Measurements from ENCODE around the gene C6orf89. TPM values are rescaled to one million over a fixed set of nuclear protein-coding genes. Genes with fewer than 3 reads are reported as not detected.
"Not testable (repeated sequence)": the region's sequence is repeated elsewhere in the genome, so short reads cannot be mapped to it uniquely, and the experiment has no call there.

The C6orf89 gene
- total RNA-seq, 4 donors from 2014 or later, result 18.6 to 34.9 (median 23.1) TPM

- intact Hi-C loops (cut with DNase I), result loop anchor here (10.0 kb wide), 1 partner anchor 127 kb away; no protein-coding TSS in a partner anchor
Observed at GRCh38 chr6:36888115-36888643, 2.4 kb downstream of the C6orf89 start.

DNA sequence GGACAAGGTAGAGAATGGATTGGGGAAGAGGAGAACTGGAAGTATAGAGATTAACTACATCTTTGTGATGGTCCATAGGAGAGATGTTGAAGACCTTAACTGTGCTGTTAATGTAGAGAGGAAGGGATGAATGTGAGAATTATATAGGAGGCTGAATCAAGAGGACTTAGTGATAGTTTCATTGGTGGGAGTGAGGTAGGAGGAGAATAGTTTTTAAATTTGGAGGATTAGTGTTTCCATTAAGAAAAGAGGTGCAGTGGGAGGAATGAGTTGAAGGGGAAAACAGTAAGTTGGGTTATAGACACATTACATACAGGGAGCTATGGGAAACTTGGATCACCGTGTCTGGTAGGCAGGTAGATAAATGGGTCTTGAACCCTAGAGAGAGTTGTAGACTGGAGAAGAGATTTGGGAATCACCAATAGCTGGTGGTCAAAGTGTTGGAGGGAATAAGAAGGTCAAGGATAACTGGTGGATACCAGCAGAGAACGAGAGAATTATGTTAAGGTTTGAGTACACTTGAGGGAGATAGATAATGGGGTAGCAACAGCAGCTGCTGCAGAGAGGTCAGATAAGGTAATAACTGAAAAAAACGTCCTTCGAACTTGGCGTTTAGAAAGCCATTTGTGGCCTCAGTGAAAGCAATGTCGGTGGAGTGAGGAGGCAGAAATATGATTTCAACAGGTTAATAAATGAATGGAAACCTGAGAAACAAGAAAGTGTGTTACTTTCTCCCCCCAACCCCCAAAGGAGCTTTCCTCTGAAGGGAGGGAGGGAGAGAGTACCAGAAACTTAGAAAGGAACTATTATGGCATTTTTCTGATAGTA, 3.1 kb downstream of the C6orf89 start:
- peaks cover 0 to 20% (median 0%) of the 10 kb centered on the region in 3 donors for H3K36me3 ChIP-seq
- no peaks in the 10 kb centered on the region for H3K27me3 ChIP-seq
- H3K9me3 ChIP-seq, result no peaks in the 10 kb centered on the region
- WGBS, 2 donors, result 63 to 67% methylated on average over 6 of the region's 6 CpGs
- no peak for TF ChIP-seq POLR2A (IDR thresholded peaks at IDR 0.05)
- TF ChIP-seq, protein P1, sequence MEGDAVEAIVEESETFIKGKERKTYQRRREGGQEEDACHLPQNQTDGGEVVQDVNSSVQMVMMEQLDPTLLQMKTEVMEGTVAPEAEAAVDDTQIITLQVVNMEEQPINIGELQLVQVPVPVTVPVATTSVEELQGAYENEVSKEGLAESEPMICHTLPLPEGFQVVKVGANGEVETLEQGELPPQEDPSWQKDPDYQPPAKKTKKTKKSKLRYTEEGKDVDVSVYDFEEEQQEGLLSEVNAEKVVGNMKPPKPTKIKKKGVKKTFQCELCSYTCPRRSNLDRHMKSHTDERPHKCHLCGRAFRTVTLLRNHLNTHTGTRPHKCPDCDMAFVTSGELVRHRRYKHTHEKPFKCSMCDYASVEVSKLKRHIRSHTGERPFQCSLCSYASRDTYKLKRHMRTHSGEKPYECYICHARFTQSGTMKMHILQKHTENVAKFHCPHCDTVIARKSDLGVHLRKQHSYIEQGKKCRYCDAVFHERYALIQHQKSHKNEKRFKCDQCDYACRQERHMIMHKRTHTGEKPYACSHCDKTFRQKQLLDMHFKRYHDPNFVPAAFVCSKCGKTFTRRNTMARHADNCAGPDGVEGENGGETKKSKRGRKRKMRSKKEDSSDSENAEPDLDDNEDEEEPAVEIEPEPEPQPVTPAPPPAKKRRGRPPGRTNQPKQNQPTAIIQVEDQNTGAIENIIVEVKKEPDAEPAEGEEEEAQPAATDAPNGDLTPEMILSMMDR (IDR thresholded peaks at IDR 0.05), result no peak
- no peak overlapping the region for H3K27ac ChIP-seq
- peaks cover 0 to 38% (median 15%) of the 10 kb centered on the region in 3 donors for H3K4me1 ChIP-seq
- no peak overlapping the region for H3K4me3 ChIP-seq
- DNase-seq, result no peak
- intact Hi-C loops (cut with DNase I), result loop anchor here (10.0 kb wide), 1 partner anchor 126 kb away; no protein-coding TSS in a partner anchor

More at GRCh38 chr6:36888115-36888643, 2.4 kb downstream of the C6orf89 start:
- Histone ChIP-seq H3K36me3 (peaks cover 0 to 13% (median 0%) of the 10 kb centered on the region in 3 donors), H3K4me3 (no peak overlapping the region), H3K27me3 (no peaks in the 10 kb centered on the region), H3K27ac (no peak overlapping the region), H3K9me3 (no peaks in the 10 kb centered on the region), H3K4me1 (peaks cover 0 to 38% (median 15%) of the 10 kb centered on the region in 3 donors)
- DNase-seq, result no peak
- 94 to 95% methylated on average over 7 of the region's 7 CpGs for WGBS, 2 donors
- no peak for TF ChIP-seq POLR2A (IDR thresholded peaks at IDR 0.05)

DNA sequence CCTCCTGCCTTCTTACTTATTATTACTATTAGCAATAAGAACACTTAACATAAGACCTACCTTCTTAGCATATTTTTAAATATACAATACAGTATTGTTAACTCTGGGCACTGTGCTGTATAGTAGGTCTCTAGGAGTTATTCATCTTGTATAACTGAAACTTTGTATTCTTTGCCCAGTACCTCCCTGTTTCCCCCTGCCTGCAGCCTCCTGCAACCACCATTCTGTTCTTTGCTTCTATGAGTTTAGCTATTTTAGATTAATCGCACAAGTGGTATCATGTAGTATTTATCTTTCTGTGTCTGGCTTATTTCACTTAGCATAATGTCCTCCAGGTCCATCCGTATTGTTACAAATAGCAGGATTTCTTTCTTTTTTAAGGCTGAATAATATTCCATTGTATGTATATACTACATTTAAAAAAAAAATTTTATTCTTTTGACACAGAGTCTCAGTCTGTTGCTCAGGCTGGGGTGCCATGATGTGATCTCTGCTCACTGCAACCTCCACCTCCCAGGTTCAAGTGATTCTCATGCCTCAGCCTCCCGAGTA, 4.4 kb downstream of the C6orf89 start:
- Histone ChIP-seq H3K4me1 (peaks cover 0 to 34% (median 15%) of the 10 kb centered on the region in 3 donors), H3K4me3 (no peak overlapping the region), H3K36me3 (peaks cover 0 to 33% (median 6%) of the 10 kb centered on the region in 3 donors), H3K27ac (no peak overlapping the region), H3K27me3 (no peaks in the 10 kb centered on the region), H3K9me3 (no peaks in the 10 kb centered on the region)
- WGBS, 2 donors, result 94% methylated on average over 3 of the region's 3 CpGs
- intact Hi-C loops (cut with DNase I), result no loop called here
- TF ChIP-seq, protein P1 (IDR thresholded peaks at IDR 0.05), result no peak
- no peak for TF ChIP-seq POLR2A (IDR thresholded peaks at IDR 0.05)
- DNase-seq, result no peak

- Histone ChIP-seq H3K36me3 (peaks cover 0 to 43% (median 6%) of the 10 kb centered on the region in 3 donors), H3K4me1 (peaks cover 0 to 29% (median 15%) of the 10 kb centered on the region in 3 donors)
- 100% methylated on average over 2 of the region's 2 CpGs; no CpG with 5 or more reads in 1 of the 2 donors for WGBS, 2 donors
- DNase-seq; H3K4me3 ChIP-seq; intact Hi-C loops (cut with DNase I); H3K27ac ChIP-seq; H3K27me3 ChIP-seq; H3K9me3 ChIP-seq: not testable (repeated sequence)
Observed at GRCh38 chr6:36891153-36891552, 5.4 kb downstream of the C6orf89 start.

- no peaks in the 10 kb centered on the region for H3K27me3 ChIP-seq
- H3K4me3 ChIP-seq, result no peak overlapping the region
- 83 to 84% methylated on average over 8 of the region's 8 CpGs for WGBS, 2 donors
- peaks cover 0 to 63% (median 6%) of the 10 kb centered on the region in 3 donors for H3K36me3 ChIP-seq
- DNase-seq, result no peak
- no peak overlapping the region for H3K27ac ChIP-seq
- H3K9me3 ChIP-seq, result no peaks in the 10 kb centered on the region
- H3K4me1 ChIP-seq, result peaks cover 0 to under 1% (median 0%) of the 10 kb centered on the region in 3 donors
- intact Hi-C loops (cut with DNase I), result no loop called here
- TF ChIP-seq, protein P1 (IDR thresholded peaks at IDR 0.05), result no peak
- TF ChIP-seq POLR2A (IDR thresholded peaks at IDR 0.05), result no peak
Observed at GRCh38 chr6:36893976-36894932, 8.5 kb downstream of the C6orf89 start.

Data from esophagus squamous epithelium (tissue), 5 donors.